T-helper 22 cell (primary cell): ENCODE data around the gene LARGE1.

ENCODE experiments used
- DNase-seq: peaks from one replicate; pipeline ENCODE4 v3.0.0-alpha.2; 2020; ENCODE audit warnings: low read depth

The LARGE1 gene

GRCh38 chr22:33357981-33358399 lies 562.3 kb downstream of the LARGE1 start:
- DNase-seq, result no peak

- DNase-seq, result no peak
Observed at GRCh38 chr22:33354928-33355327, 565.3 kb downstream of the LARGE1 start.

GRCh38 chr22:33353502-33353901 lies 566.8 kb downstream of the LARGE1 start:
- DNase-seq, result no peak

- no peak for DNase-seq
Observed at GRCh38 chr22:33352768-33353167, 567.5 kb downstream of the LARGE1 start.

GRCh38 chr22:33350961-33351360 lies 569.3 kb downstream of the LARGE1 start:
- no peak for DNase-seq

- DNase-seq, result no peak
Observed at GRCh38 chr22:33350491-33350890, 569.8 kb downstream of the LARGE1 start.

- DNase-seq, result no peak
Observed at GRCh38 chr22:33347002-33347401, 573.3 kb downstream of the LARGE1 start.

GRCh38 chr22:33341611-33342010 lies 578.7 kb downstream of the LARGE1 start:
- DNase-seq, result no peak

- DNase-seq, result no peak
Observed at GRCh38 chr22:33337524-33337923, 582.8 kb downstream of the LARGE1 start.

GRCh38 chr22:33335611-33336279 lies 584.5 kb downstream of the LARGE1 start:
- DNase-seq, result no peak

- DNase-seq, result no peak
Observed at GRCh38 chr22:33332538-33332937, 587.7 kb downstream of the LARGE1 start.

GRCh38 chr22:33331017-33331416 lies 589.3 kb downstream of the LARGE1 start:
- no peak for DNase-seq

GRCh38 chr22:33330534-33330933 lies 589.7 kb downstream of the LARGE1 start:
- DNase-seq, result no peak

- DNase-seq, result no peak
Observed at GRCh38 chr22:33329398-33329797, 590.9 kb downstream of the LARGE1 start.

GRCh38 chr22:33328789-33329296 lies 591.4 kb downstream of the LARGE1 start:
- DNase-seq, result no peak

GRCh38 chr22:33327348-33327860 lies 592.9 kb downstream of the LARGE1 start:
- no peak for DNase-seq

- DNase-seq, result no peak
Observed at GRCh38 chr22:33326540-33327295, 593.6 kb downstream of the LARGE1 start.

- no peak for DNase-seq
Observed at GRCh38 chr22:33325232-33326004, 594.9 kb downstream of the LARGE1 start.

GRCh38 chr22:33324228-33324627 lies 596.0 kb downstream of the LARGE1 start:
- DNase-seq, result no peak

GRCh38 chr22:33321466-33321865 lies 598.8 kb downstream of the LARGE1 start:
- no peak for DNase-seq

- no peak for DNase-seq
Observed at GRCh38 chr22:33315954-33316353, 604.3 kb downstream of the LARGE1 start.

- DNase-seq, result no peak
Observed at GRCh38 chr22:33315117-33315516, 605.2 kb downstream of the LARGE1 start.
